ENCODE measurements around the gene PEX14.
A peak's percentile ranks its signal among the peaks of the same experiment; 100 is the strongest.

Gene PEX14

GRCh38 chr1:10597492-10598388, 123.0 kb downstream of the PEX14 start:
- peak; percentile 99 for DNase-seq

- DNase-seq: peak; percentile 99
Measured at GRCh38 chr1:10598389-10598702, 123.6 kb downstream of the PEX14 start.

- DNase-seq: no peak
Measured at GRCh38 chr1:10599194-10599861, 124.6 kb downstream of the PEX14 start.

- no peak for DNase-seq
Measured at GRCh38 chr1:10601342-10602070, 126.8 kb downstream of the PEX14 start.

DNA sequence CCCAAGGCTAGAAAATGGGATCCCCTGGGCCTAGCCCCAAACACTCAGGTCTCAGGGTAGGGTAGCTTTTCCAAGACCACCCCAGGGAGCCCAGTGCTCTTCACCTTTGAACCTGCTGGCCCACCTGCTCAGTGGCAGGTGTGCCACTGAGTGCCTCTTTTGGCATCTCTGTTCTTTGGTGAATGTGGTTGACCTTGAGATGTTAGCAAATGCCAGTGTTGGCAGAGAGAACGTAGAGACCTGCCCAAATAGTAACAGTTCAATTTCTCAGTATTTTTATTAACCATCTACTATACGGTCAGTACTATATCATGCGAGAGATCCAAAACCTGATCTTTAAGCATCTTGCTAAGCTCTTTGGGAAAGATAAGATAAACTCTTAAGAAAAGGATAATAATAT, 128.2 kb downstream of the PEX14 start:
- no peak for DNase-seq

GRCh38 chr1:10604966-10605365, 130.2 kb downstream of the PEX14 start:
- DNase-seq: no peak

- no peak for DNase-seq
Measured at GRCh38 chr1:10606064-10606463, 131.3 kb downstream of the PEX14 start.

DNA sequence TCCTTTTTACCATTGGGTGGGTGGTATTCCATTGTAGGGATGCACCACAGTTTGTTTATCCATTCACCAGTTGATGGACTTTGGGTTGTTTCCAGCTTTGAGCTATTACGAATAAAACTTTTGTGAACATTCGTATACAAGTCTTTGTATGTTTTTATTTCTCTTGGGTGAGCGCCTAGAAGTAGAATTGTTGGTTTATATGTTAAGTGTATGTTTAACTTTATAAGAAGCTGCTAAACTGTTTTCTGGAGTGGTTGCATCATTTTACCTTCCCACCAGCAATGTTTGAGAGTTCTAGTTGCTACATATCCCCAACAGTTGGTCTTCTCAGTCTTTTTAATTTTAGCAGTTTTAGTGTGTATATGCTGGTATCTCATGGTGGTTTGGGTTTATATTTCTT, 132.5 kb downstream of the PEX14 start:
- no peak for DNase-seq

DNA sequence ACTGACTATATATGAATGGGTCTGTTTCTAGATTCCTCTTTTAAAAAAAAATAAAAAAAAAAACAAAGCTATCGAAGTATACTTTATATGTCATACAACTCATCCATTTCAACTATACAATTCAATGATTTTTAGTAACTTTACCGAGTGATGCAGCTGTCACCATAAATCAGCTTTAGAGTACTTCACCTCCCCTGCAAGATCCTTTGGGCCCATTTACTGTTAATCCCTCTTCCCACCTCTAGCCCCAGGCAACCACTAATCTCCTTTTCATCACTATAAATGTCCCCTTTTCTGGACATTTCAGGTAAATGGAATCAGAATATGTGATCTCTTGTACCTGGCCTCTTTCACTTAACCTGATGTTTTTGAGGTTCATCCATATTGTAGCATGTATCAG, 133.9 kb downstream of the PEX14 start:
- no peak for DNase-seq

DNA sequence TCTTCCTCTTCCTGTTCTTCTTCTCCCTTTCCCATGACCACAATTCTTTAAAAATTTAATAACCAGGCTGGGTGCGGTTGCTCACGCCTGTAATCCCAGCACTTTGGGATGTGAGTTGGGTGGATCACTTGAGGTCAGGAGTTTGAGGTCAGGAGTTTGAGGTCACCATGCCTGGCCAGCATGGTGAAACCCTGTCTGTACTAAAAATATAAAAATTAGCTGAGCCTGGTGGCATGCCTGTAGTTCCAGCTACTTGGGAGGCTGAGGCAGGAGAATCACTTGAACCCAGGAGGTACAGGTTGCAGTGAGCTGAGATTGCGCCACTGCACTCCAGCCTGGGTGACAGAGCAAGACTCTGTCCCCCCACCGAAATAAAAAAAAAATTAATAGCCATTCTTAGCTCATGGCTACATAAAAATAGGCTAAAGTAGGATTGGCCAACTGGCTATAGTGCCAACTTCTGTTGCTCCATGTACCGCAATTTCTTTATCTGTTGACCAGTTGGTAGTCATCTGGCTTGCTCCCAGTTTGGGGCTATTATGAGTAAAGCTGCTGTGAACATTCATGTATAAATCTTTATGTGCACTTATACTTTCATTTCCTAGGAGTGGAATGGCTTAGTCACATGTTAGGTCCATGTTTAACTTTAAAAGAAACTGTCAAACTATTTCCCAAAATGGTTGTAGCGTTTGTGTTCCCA, 136.3 kb downstream of the PEX14 start:
- no peak for DNase-seq

- DNase-seq: no peak
Measured at GRCh38 chr1:10612436-10613160, 137.8 kb downstream of the PEX14 start.

GRCh38 chr1:10613340-10613739, 138.6 kb downstream of the PEX14 start:
- DNase-seq: no peak

GRCh38 chr1:10613861-10614260, 139.1 kb downstream of the PEX14 start:
- no peak for DNase-seq

GRCh38 chr1:10614377-10615225, 139.9 kb downstream of the PEX14 start:
- no peak for DNase-seq

DNA sequence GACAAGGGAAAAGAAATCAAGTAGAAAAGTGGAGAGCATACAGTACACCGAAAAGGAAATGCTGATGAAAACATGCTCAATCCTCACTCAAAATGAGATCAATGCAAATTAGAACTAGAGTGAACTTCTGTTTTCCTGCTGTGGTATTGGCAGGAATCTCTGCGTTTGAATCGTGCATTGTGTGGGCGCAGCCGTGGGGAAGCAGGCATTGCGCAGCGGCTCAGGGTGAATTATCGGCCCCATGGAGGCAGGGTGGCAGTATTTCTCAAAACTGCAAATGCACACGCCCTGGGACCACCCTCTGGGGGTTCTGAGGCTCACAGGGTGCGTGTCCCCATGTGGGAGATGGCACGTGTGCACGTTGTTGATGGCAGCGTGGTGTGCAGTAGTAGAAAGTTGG, 140.6 kb downstream of the PEX14 start:
- DNase-seq: no peak

GRCh38 chr1:10615932-10616671, 141.4 kb downstream of the PEX14 start:
- no peak for DNase-seq

GRCh38 chr1:10616696-10617095, 141.9 kb downstream of the PEX14 start:
- DNase-seq: no peak

GRCh38 chr1:10617318-10617717, 142.6 kb downstream of the PEX14 start:
- no peak for DNase-seq

- DNase-seq: no peak
Measured at GRCh38 chr1:10617931-10618885, 143.5 kb downstream of the PEX14 start.

- no peak for DNase-seq
Measured at GRCh38 chr1:10620776-10621175, 146.0 kb downstream of the PEX14 start.

Data from NCI-H510A treated with DMSO at 0.1 percent for 48 hours (cell line).